K562 (cell line): Measurements from ENCODE around the gene STK11. TPM values are rescaled to one million over a fixed set of nuclear protein-coding genes. Genes with fewer than 3 reads are reported as not detected.

Experiments used
- HIVEP1 ChIP-seq: fragments of 250-450 bp; sonication (Bioruptor Pico); IDR thresholded peaks from 2 replicates; pipeline ENCODE4 v1.4.0; 2020; ENCODE audit warnings: mild to moderate bottlenecking
- HNRNPL ChIP-seq: fragments of 200-400 bp; formaldehyde crosslinking; IDR thresholded peaks from 2 replicates; pipeline ENCODE4 v1.6.1; 2017; ENCODE audit warnings: low read depth, mild to moderate bottlenecking, low read length
- SRF ChIP-seq, 2 experiments: fragments of 250-450, 450-650 bp in 1 of 2; sonication (Bioruptor Pico) in 1 of 2; sonication (generic) in 1 of 2; formaldehyde crosslinking; IDR thresholded peaks; 2 replicates each; pipeline versions ENCODE4 v1.5.0 to v1.5.1; 2020 to 2022; ENCODE audit warnings: mild to moderate bottlenecking in 1 of 2, missing genetic modification reagents in 1 of 2
- XRCC5 ChIP-seq: fragments of 200-400 bp; formaldehyde crosslinking; IDR thresholded peaks from 2 replicates; pipeline ENCODE4 v1.6.1; 2017; ENCODE audit warnings: low read depth, mild to moderate bottlenecking, low read length
- ZNF146 ChIP-seq: IDR thresholded peaks from one replicate; pipeline ENCODE4 v1.6.1; 2018; ENCODE audit warnings: missing compliant biosample characterization; ENCODE audit not compliant: unreplicated experiment
- ZNF174 ChIP-seq: fragments of 250-450 bp; sonication (Bioruptor Pico); IDR thresholded peaks from 2 replicates; pipeline ENCODE4 v1.4.0; 2020; ENCODE audit warnings: mild to moderate bottlenecking
- ZNF41 ChIP-seq: fragments of 250-450 bp; sonication (Bioruptor Pico); conservative IDR thresholded peaks from 2 replicates; pipeline ENCODE4 v1.4.0; 2020; ENCODE audit warnings: mild to moderate bottlenecking
- ZNF449 ChIP-seq: fragments of 250-450 bp; sonication (Bioruptor Pico); IDR thresholded peaks from 2 replicates; pipeline ENCODE4 v1.8.0; 2022; ENCODE audit warnings: moderate library complexity, mild to moderate bottlenecking, inconsistent platforms
- ZNF707 ChIP-seq: fragments of 250-450 bp; sonication (Bioruptor Pico); conservative IDR thresholded peaks from 2 replicates; pipeline ENCODE4 v1.8.0; 2022; ENCODE audit warnings: inconsistent platforms, mild to moderate bottlenecking, moderate library complexity
- polyA plus RNA-seq, 8 experiments: library from polyadenylated mRNA; depleted of rRNA in 4 of 8; stranded (reverse) in 5 of 8; unstranded in 3 of 8; fragments of >200 nt; fragmentation: Nextera tagmentation in 2 of 8; fragmentation: Illumina TruSeq in 1 of 8; extraction: Ambion mirVana in 2 of 8; extraction: Trizol in 1 of 8; gene quantifications; 2 replicates each; pipeline versions ENCODE4 v1.2.1 to v1.2.3, GENCODE V29; 2011 to 2014; ENCODE audit warnings: inconsistent platforms in 1 of 8, missing spikeins in 1 of 8
- total RNA-seq, 7 experiments: library from RNA; depleted of rRNA in 6 of 7; stranded (reverse); fragments of >200 nt in 6 of 7; fragmentation: Illumina TruSeq in 2 of 7; extraction: Trizol in 2 of 7; gene quantifications; 2 replicates each; pipeline versions ENCODE4 v1.2.1 to v1.2.3, GENCODE V29; 2011 to 2021; ENCODE audit warnings: low replicate concordance in 1 of 7
- TF ChIP-seq, protein P1 (sequence below): fragments of 450-650 bp; formaldehyde crosslinking; IDR thresholded peaks from 2 replicates; pipeline ENCODE4 v1.4.0; 2020; ENCODE audit warnings: mild to moderate bottlenecking, moderate library complexity
- TF ChIP-seq, protein P2 (sequence below): fragments of 450-650 bp; IDR thresholded peaks from 2 replicates; pipeline ENCODE4 v1.6.1; 2017; ENCODE audit warnings: antibody characterized with exemption
- TF ChIP-seq, protein P3 (sequence below), 2 experiments: IDR thresholded peaks in 1 of 2; conservative IDR thresholded peaks in 1 of 2; 2 replicates each; pipeline ENCODE4 v1.6.1; 2016; ENCODE audit warnings: low read depth in 2 of 2, mild to moderate bottlenecking in 1 of 2, missing compliant biosample characterization in 1 of 2, missing genetic modification characterization in 1 of 2, moderate library complexity in 1 of 2
- TF ChIP-seq, protein P4 (sequence below): fragments of 250-450 bp; sonication (Bioruptor Pico); IDR thresholded peaks from 2 replicates; pipeline ENCODE4 v1.5.0; 2021
- TF ChIP-seq, protein P5 (sequence below), 2 experiments: fragments of 450-650 bp in 1 of 2; IDR thresholded peaks; 2 replicates each; pipeline ENCODE4 v1.6.1; 2011 to 2017; ENCODE audit warnings: low read depth in 2 of 2, antibody characterized with exemption in 1 of 2, borderline replicate concordance in 1 of 2, low read length in 1 of 2, mild to moderate bottlenecking in 1 of 2, mixed read lengths in 1 of 2; ENCODE audit not compliant: control insufficient read depth in 1 of 2

The STK11 gene
- total and polyA plus RNA-seq, 9 of the 15 experiments (the other 6 are each of a cell fraction or from before 2014, with no cell fraction given), result 0.15 to 96.5 (median 31.7) TPM

GRCh38 chr19:1248786-1249297 lies 43.3 kb downstream of the STK11 start (continued):
- TF ChIP-seq ZNF449 (CRISPR knock-in tag), result no peak
- 0 out of 2 replicates have a peak, but pooled peaks have one; percentile 11 for TF ChIP-seq ZNF41 (CRISPR knock-in tag)
- TF ChIP-seq HNRNPL, result no peak
- TF ChIP-seq ZNF174 (CRISPR knock-in tag), result no peak
- TF ChIP-seq, protein P1, sequence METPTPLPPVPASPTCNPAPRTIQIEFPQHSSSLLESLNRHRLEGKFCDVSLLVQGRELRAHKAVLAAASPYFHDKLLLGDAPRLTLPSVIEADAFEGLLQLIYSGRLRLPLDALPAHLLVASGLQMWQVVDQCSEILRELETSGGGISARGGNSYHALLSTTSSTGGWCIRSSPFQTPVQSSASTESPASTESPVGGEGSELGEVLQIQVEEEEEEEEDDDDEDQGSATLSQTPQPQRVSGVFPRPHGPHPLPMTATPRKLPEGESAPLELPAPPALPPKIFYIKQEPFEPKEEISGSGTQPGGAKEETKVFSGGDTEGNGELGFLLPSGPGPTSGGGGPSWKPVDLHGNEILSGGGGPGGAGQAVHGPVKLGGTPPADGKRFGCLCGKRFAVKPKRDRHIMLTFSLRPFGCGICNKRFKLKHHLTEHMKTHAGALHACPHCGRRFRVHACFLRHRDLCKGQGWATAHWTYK (CRISPR knock-in tag), result 0 out of 2 replicates have a peak, but pooled peaks have one; percentile 43
- TF ChIP-seq, protein P2, sequence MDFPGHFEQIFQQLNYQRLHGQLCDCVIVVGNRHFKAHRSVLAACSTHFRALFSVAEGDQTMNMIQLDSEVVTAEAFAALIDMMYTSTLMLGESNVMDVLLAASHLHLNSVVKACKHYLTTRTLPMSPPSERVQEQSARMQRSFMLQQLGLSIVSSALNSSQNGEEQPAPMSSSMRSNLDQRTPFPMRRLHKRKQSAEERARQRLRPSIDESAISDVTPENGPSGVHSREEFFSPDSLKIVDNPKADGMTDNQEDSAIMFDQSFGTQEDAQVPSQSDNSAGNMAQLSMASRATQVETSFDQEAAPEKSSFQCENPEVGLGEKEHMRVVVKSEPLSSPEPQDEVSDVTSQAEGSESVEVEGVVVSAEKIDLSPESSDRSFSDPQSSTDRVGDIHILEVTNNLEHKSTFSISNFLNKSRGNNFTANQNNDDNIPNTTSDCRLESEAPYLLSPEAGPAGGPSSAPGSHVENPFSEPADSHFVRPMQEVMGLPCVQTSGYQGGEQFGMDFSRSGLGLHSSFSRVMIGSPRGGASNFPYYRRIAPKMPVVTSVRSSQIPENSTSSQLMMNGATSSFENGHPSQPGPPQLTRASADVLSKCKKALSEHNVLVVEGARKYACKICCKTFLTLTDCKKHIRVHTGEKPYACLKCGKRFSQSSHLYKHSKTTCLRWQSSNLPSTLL, result no peak
- TF ChIP-seq ZNF146 (CRISPR knock-in tag), result no peak
- TF ChIP-seq, protein P3, sequence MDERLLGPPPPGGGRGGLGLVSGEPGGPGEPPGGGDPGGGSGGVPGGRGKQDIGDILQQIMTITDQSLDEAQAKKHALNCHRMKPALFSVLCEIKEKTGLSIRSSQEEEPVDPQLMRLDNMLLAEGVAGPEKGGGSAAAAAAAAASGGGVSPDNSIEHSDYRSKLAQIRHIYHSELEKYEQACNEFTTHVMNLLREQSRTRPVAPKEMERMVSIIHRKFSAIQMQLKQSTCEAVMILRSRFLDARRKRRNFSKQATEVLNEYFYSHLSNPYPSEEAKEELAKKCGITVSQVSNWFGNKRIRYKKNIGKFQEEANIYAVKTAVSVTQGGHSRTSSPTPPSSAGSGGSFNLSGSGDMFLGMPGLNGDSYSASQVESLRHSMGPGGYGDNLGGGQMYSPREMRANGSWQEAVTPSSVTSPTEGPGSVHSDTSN (CRISPR knock-in tag; IDR thresholded peaks at IDR 0.05; ENCODE audit: low read depth), result no peak
- TF ChIP-seq, protein P3 (tag; conservative IDR thresholded peaks at IDR 0.05; ENCODE audit: low read depth), result no peak
- no peak for TF ChIP-seq ZNF707 (CRISPR knock-in tag)
- TF ChIP-seq, protein P4, sequence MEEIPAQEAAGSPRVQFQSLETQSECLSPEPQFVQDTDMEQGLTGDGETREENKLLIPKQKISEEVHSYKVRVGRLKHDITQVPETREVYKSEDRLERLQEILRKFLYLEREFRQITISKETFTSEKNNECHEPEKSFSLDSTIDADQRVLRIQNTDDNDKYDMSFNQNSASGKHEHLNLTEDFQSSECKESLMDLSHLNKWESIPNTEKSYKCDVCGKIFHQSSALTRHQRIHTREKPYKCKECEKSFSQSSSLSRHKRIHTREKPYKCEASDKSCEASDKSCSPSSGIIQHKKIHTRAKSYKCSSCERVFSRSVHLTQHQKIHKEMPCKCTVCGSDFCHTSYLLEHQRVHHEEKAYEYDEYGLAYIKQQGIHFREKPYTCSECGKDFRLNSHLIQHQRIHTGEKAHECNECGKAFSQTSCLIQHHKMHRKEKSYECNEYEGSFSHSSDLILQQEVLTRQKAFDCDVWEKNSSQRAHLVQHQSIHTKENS, result no peak
- TF ChIP-seq HIVEP1 (CRISPR knock-in tag), result no peak
- TF ChIP-seq SRF (CRISPR knock-in tag; IDR thresholded peaks at IDR 0.05), result no peak; a peak in 1 of 4 replicates
- TF ChIP-seq, protein P5, sequence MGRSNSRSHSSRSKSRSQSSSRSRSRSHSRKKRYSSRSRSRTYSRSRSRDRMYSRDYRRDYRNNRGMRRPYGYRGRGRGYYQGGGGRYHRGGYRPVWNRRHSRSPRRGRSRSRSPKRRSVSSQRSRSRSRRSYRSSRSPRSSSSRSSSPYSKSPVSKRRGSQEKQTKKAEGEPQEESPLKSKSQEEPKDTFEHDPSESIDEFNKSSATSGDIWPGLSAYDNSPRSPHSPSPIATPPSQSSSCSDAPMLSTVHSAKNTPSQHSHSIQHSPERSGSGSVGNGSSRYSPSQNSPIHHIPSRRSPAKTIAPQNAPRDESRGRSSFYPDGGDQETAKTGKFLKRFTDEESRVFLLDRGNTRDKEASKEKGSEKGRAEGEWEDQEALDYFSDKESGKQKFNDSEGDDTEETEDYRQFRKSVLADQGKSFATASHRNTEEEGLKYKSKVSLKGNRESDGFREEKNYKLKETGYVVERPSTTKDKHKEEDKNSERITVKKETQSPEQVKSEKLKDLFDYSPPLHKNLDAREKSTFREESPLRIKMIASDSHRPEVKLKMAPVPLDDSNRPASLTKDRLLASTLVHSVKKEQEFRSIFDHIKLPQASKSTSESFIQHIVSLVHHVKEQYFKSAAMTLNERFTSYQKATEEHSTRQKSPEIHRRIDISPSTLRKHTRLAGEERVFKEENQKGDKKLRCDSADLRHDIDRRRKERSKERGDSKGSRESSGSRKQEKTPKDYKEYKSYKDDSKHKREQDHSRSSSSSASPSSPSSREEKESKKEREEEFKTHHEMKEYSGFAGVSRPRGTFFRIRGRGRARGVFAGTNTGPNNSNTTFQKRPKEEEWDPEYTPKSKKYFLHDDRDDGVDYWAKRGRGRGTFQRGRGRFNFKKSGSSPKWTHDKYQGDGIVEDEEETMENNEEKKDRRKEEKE (IDR thresholded peaks at IDR 0.05; ENCODE audit: borderline replicate concordance in 1 of 2, control insufficient read depth in 1 of 2, low read depth in 2 of 2, low read length in 1 of 2), result 0 out of 4 replicates have a peak, but pooled peaks of 1 of the 2 experiments have one; percentile 37
- TF ChIP-seq XRCC5, result peak; percentile 56; the same call in 1 of the 2 replicates
